Fibroblast of skin of left biceps (primary cell): ENCODE measurements around the gene CARD8.
A peak's percentile ranks its signal among the peaks of the same experiment; 100 is the strongest.
"Not testable (repeated sequence)": the region's sequence is repeated elsewhere in the genome, so short reads cannot be mapped to it uniquely, and the experiment has no call there.

Experiments used
- DNase-seq, 2 experiments: peaks; one replicate each; pipeline ENCODE4 v3.0.0-alpha.2; 2013; ENCODE audit warnings: low read depth in 2 of 2

The CARD8 gene

DNA sequence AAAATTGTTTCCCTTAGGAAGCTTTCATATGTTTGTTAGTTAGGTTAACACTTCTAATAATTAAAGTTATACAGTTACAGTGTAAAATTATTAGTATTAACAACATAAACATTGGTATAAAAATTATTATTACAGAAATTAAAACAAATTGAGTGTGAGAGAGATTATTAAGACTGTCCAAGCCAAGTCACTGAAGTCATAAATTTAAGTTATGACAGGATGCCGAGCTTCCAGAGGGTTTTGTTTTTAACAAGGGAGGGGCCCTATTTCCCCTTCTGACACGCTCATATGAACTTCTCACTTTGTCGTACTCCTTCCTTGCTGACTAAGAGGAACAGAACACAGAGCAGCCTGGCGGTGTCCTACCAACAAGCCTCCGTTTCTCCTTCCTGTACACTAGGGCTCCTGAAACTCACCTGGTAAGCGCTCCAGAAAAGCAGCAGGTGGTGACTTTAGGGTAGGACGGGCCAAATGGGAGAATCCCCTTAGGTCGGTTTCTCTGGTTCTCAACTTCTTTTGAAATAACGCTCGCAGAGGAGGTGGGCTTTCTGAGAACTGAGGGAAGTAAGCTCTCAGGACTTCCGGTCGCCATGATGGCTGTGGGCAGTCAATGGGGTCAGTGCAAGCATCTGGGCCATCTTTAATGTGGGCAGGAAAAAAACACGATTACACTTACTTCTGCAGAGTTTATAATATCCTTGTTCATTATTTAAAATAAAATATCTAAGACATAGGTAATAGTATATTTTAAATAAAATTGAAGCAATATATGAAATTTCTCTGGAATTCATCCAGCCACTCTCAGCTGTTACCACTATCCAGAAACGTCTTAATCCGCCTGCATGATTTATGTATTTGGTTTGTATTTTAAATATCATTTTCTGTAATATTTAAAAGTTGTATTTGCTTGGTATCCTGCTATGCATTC lies at the start of gene CARD8:
Gene CARD8, minus strand, starts transcription at position 537 of the 928 bp plus-strand sequence. CDS start 14,892 bp downstream, outside the sequence.
- peak; percentile 62 to 68 for DNase-seq

GRCh38 chr19:48303866-48304265 lies 48.2 kb upstream of the CARD8 start:
- DNase-seq, result no peak

GRCh38 chr19:48303367-48303766 lies 47.7 kb upstream of the CARD8 start:
- DNase-seq, result no peak

- no peak for DNase-seq
These were observed 46.9 kb upstream of the CARD8 start for GRCh38 chr19:48302600-48302959.

- DNase-seq, result no peak
These were observed 46.3 kb upstream of the CARD8 start for GRCh38 chr19:48301886-48302599.

GRCh38 chr19:48297975-48298374 lies 42.3 kb upstream of the CARD8 start:
- DNase-seq, result no peak

DNA sequence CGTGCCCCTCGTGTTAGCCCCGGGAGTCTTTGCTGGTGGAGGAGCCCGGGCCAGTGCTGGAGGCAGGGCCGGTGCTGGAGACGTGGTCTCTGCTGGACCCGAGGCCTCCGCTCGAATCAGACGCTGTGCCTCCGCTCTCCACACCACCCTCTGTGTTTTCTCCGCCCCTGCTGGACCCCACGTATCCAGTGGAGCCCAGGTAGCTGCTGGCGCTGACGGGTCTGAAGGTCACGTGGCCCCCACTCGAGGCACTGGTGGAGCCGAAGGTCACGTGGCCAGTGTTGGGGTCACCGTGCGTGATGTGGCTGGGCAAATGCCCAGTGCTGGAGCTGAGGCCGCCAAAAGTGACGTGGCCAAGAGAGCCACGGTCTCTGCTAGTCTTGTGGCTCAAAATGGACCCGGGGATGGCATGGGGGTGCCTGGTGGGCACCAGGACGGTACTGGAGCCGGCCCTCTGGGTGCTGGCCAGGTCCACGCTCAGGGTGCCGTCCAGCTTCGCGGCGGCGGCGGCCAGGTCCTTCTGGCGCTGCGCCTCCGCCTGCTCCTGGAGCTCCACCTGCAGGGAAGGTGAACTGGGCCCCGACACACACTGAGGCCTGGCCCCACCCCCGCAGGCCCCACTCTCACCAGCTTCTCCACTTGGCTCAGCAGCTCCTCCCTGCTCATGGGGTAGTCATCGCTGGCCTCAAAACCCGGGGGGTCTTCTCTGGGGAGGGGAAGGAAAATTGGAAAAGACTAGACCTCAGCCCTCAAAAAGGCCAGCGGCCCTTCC lies 41.4 kb upstream of the CARD8 start:
- no peak for DNase-seq

GRCh38 chr19:48295458-48295857 lies 39.7 kb upstream of the CARD8 start:
- DNase-seq, result no peak

GRCh38 chr19:48292798-48293197 lies 37.1 kb upstream of the CARD8 start:
- peak in 1 of 2 experiments; percentile 57 for DNase-seq

GRCh38 chr19:48291489-48291815 lies 35.7 kb upstream of the CARD8 start:
- DNase-seq, result not testable (repeated sequence)

DNA sequence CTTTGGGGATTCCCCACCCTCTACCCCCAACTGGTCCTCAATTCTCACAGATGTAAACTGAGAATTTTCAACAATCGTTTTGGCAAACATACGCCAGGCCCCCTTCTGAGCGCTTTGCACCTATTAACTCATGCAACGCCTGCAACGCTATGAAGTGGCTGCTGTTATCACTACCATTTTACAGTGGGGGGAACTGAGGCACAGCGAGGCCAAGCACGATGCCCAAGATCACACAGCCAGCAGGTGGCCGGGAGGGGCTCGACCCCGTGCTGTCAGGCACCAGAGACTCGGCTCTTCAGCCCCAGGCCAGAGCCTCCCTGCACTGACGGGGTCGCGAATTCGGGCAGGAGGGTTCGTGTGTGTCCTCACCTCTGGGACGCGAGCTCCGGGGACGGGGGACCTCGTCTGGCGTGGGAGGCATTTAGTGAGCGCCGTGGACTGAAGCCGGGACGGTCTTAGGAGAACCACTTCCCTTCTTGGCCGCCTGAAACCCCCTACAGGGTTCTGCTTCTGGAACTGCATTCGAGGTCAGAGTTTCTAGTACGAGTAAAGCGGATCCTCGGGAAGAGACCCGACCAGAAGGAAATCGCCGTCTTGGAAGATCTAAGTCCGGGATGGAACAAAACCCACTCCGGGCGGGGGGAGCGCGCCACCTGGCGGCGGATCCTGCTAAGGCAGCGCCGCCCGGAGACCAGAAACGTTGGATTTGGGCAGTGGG lies 35.2 kb upstream of the CARD8 start:
- peak in 1 of 2 experiments; percentile 57 for DNase-seq

DNA sequence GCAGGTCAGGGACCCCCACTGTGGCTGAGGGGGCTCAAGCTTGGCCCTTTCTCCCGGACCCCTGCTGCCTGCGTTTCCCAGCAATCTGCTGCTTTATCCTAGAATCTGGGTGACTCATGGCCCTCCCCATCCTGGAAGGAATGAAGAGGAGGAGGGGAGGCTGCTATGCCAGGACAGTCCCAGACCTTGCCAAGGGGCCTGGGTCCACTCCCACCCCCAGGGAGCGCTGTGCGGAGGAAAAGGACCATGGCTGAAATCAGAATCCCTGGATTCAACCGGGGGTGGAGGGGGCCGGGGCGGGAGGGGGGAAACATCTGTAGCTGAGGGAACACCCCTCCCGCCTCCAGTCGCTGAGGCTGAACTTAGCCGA lies 34.7 kb upstream of the CARD8 start:
- no peak for DNase-seq

DNA sequence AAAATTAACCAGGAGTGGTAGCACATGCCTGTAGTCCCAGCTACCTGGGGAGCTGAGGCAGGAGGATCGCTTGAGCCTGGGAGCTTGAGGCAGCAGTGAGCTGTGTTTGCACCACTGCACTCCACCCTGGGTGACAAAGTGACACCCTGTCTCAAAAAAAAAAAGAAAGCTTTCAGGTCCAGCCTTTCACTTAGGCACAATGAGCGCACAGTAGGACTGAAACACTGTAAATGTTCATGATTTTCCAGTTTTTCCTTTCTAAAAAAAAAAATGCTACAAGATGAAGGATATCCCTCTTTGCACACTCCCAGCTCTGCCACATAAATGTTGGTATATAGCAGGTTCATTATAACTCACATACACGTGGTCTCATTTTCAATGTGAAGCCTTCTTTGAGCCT lies 32.0 kb upstream of the CARD8 start:
- no peak for DNase-seq

DNA sequence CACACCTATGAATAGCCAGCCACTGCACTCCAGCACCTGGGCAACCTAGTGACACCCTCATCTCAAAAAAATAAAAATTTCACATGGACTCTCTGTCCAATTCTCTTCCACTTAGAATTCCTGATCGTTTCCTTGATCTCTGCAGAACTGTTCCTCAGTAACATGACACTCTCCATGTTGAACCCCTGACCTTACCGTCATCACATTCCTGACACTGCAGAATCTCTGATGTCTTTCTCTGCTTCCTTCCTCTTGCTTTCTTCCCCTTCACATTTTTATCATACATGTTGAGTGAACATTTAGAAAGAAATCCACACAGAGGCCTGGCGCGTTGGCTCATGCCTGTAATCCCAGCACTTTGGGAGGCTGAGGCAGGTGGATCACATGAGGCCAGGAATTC lies 29.2 kb upstream of the CARD8 start:
- no peak for DNase-seq

- DNase-seq, result peak; percentile 69 to 71
These were observed 28.2 kb upstream of the CARD8 start for GRCh38 chr19:48283908-48284307.

DNA sequence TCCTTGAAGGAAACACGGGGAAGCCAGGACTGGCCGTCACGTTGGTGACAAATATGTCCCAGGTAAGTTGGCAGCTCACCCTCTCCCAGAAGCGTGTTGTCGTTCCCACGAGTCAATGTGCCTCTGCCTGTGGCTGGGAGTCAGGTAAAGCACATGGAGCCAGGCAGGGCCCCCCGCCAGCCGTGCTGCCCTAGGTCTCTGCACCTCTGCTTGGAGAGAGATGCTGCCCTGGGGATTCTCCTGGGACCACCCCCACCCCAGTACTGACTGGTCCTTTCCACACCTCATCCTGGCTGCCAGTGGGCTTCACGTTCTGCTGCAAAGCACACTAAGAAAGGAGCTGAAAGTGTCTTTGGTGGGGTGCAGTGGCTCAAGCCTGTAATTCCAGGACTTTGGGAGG lies 24.0 kb upstream of the CARD8 start:
- DNase-seq, result no peak

DNA sequence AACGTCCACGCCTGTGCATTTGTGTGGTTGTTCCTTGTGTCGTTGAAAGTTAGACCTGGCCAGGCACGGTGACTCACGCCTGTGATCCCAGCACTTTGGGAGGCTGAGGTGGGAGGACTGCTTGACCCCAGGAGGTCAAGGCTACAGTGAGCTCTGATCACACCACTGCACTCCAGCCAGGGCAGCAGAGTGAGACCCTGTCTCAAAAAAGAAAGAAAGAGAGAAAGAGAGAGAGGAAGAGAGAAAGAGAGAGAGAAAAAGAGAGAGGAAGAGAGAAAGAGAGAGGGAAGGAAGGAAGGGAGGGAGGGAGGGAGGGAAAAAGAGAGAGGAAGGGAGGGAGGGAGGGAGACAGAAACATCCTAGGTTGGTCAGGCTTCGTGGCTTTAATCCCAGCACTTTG lies 19.2 kb upstream of the CARD8 start:
- no peak for DNase-seq

GRCh38 chr19:48274173-48274572 lies 18.5 kb upstream of the CARD8 start:
- no peak for DNase-seq

GRCh38 chr19:48271531-48272151 lies 15.9 kb upstream of the CARD8 start:
- DNase-seq, result no peak

DNA sequence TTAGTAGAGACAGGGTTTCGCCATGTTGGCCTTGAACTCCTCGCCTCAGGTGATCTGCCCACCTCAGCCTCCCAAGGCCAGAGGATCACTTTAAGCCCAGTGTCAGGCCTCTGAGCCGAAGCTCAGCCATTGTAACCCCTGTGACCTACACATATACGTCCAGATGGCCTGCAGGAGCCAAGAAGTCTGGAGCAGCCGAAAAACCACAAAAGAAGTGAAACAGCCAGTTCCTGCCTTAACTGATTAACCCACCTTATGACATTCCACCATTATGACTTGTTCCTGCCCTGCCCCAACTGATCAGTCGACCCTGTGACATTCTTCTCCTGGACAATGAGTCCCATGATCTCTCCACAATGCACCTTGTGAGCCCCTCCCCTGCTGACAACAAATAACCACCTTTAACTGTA lies 13.9 kb upstream of the CARD8 start:
- DNase-seq, result not testable (repeated sequence)

DNA sequence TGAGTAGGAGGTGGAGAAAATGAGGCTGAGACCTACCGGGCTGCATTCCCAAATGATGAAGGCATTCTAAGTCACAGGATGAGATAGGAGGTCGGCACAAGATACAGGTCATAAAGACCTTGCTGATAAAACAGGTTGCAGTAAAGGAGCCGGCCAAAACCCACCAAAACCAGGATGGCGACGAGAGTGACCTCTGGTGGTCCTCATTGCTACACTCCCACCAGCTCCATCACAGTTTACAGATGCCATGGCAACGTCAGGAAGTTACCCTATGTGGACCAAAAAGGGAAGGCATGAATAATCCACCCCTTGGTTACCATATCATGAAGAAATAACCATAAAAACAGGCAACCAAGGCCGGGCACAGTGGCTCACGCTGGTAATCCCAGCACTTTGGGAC lies 9.6 kb upstream of the CARD8 start:
- not testable (repeated sequence) for DNase-seq
